ENCODE data around the gene USB1. TPM values are rescaled to one million over a fixed set of nuclear protein-coding genes. Genes with fewer than 3 reads are reported as not detected.

The USB1 gene
- total RNA-seq, 1 experiment from 2014 or later, result 66.0 TPM

- TSS peak; percentile 46 for BruUV-seq (replicated peaks)
Observed at GRCh38 chr16:58020628-58021521, 19.7 kb downstream of the USB1 start.

GRCh38 chr16:58021661-58022551 is 20.7 kb downstream of the USB1 start:
- TF ChIP-seq CTCF (conservative IDR thresholded peaks at IDR 0.05), result no peak
- no peak for TF ChIP-seq EZH2 (IDR thresholded peaks at IDR 0.05; ENCODE audit: low read depth)
- H3K27ac ChIP-seq, result peak overlapping the region; percentile 81

More at GRCh38 chr16:58020628-58021521, 19.7 kb downstream of the USB1 start:
- DNase-seq, result peak in 1 of 2 experiments; percentile 50
- Histone ChIP-seq H3K27ac (peak overlapping the region; percentile 81), H3K27me3 (ENCODE audit: insufficient read depth, low read depth) (no peaks in the 10 kb centered on the region), H3K9me3 (ENCODE audit: insufficient read depth, low read depth) (no peaks in the 10 kb centered on the region), H3K4me2 (peak overlapping the region; percentile 58), H3F3A (ENCODE audit: insufficient read depth, low read depth) (peaks cover 45% of the 10 kb centered on the region), H3K79me2 (ENCODE audit: low read depth) (no peaks in the 10 kb centered on the region), H3K4me3 (no peak overlapping the region), H3K9me2 (ENCODE audit: insufficient read depth) (no peaks in the 10 kb centered on the region), H4K20me1 (ENCODE audit: insufficient read depth) (0 out of 2 replicates have a peak, but pooled peaks cover 3% of the 10 kb centered on the region), H3K4me1 (replicated peaks; ENCODE audit: insufficient read depth) (peaks cover 34% of the 10 kb centered on the region), H2AFZ (no peak overlapping the region), H3K36me3 (ENCODE audit: low read depth) (no peaks in the 10 kb centered on the region)
- POLR2A ChIA-PET (ENCODE audit: unreplicated experiment), result no interaction called here
- intact Hi-C loops (cut with micrococcal nuclease; ENCODE audit: unreplicated experiment), result loop anchor here (2.0 to 10.0 kb wide), 5 partner anchors 174 to 736 kb away; partner anchors contain the start of genes CSNK2A2 and SETD6
- CTCF ChIA-PET, result interaction anchor here (0.6 to 1.2 kb wide), 2 partner anchors 109 to 438 kb away, joined by 3 read pairs; no protein-coding TSS in a partner anchor
- TF ChIP-seq EZH2 (IDR thresholded peaks at IDR 0.05; ENCODE audit: low read depth) (no peak), CTCF (conservative IDR thresholded peaks at IDR 0.05) (peak; percentile 96)

More at GRCh38 chr16:58021661-58022551, 20.7 kb downstream of the USB1 start:
- H3K36me3 ChIP-seq (ENCODE audit: low read depth), result no peaks in the 10 kb centered on the region
- H3F3A ChIP-seq (ENCODE audit: insufficient read depth, low read depth), result peaks cover 45% of the 10 kb centered on the region
- no peaks in the 10 kb centered on the region for H3K9me2 ChIP-seq (ENCODE audit: insufficient read depth)
- H3K9me3 ChIP-seq (ENCODE audit: insufficient read depth, low read depth), result no peaks in the 10 kb centered on the region
- ChIA-PET POLR2A (ENCODE audit: unreplicated experiment) (no interaction called here), CTCF (interaction anchor here (0.6 to 1.2 kb wide), 2 partner anchors 108 to 437 kb away, joined by 3 read pairs; no protein-coding TSS in a partner anchor)
- no peaks in the 10 kb centered on the region for H3K27me3 ChIP-seq (ENCODE audit: insufficient read depth, low read depth)
- peak; percentile 66 to 84 for DNase-seq
- no peak overlapping the region for H2AFZ ChIP-seq
- H3K4me2 ChIP-seq, result peak overlapping the region; percentile 58
- H3K79me2 ChIP-seq (ENCODE audit: low read depth), result 0 out of 2 replicates have a peak, but pooled peaks cover 6% of the 10 kb centered on the region
- H3K4me3 ChIP-seq, result no peak overlapping the region; the same call in 1 of the 2 replicates
- intact Hi-C loops (cut with micrococcal nuclease; ENCODE audit: unreplicated experiment), result loop anchor here (2.0 to 10.0 kb wide), 5 partner anchors 173 to 735 kb away; partner anchors contain the start of genes CSNK2A2 and SETD6
- BruUV-seq (replicated peaks), result no TSS peak
- 0 out of 2 replicates have a peak, but pooled peaks cover 3% of the 10 kb centered on the region for H4K20me1 ChIP-seq (ENCODE audit: insufficient read depth)
- peaks cover 34% of the 10 kb centered on the region for H3K4me1 ChIP-seq (replicated peaks; ENCODE audit: insufficient read depth)
